Left ventricle myocardium inferior (tissue), 1 donor: ENCODE measurements around the gene CLSTN2. TPM values are rescaled to one million over a fixed set of nuclear protein-coding genes. Genes with fewer than 3 reads are reported as not detected.

ENCODE experiments used
- DNase-seq: peaks from one replicate; pipeline ENCODE4 v3.0.0-alpha.2; 2020
- H3K27ac ChIP-seq: fragments of 200-600 bp; replicated peaks from 2 replicates; pipeline ENCODE4 v1.8.0; 2021
- H3K27me3 ChIP-seq: fragments of 200-600 bp; 2 replicates; pipeline ENCODE4 v1.8.0; 2021; ENCODE audit warnings: low read depth
- H3K36me3 ChIP-seq: fragments of 200-600 bp; 2 replicates; pipeline ENCODE4 v1.8.0; 2021
- H3K4me1 ChIP-seq: fragments of 200-600 bp; 2 replicates; pipeline ENCODE4 v1.8.0; 2021
- H3K4me3 ChIP-seq: fragments of 200-600 bp; 2 replicates; pipeline ENCODE4 v1.8.0; 2021; ENCODE audit warnings: mild to moderate bottlenecking, moderate library complexity
- H3K9me3 ChIP-seq: fragments of 200-600 bp; replicated peaks from 2 replicates; pipeline ENCODE4 v1.8.0; 2021
- intact Hi-C: fragments of 100-400 bp; cut with micrococcal nuclease; formaldehyde crosslinking; loops from one replicate; pipeline ENCODE4 v1.11.0; 2022
- total RNA-seq: library from RNA; stranded (reverse); fragmentation: NEBNext Ultra II Directional; extraction: Animal tissue kit (Norgen Biotek cat#: 25700); gene quantifications from one replicate; pipeline ENCODE4 v1.2.1, GENCODE V29; 2021
- TF ChIP-seq, protein P1 (sequence below): fragments of 200-600 bp; IDR thresholded peaks from 2 replicates; pipeline ENCODE4 v1.8.0; 2021; ENCODE audit warnings: antibody characterized with exemption, mild to moderate bottlenecking, borderline replicate concordance
- donor health status: DM: no; HTN: yes; CAD: no; lungs with severe emphysema.

The CLSTN2 gene
- total RNA-seq, 1 donor from 2014 or later: 7.0 TPM

DNA sequence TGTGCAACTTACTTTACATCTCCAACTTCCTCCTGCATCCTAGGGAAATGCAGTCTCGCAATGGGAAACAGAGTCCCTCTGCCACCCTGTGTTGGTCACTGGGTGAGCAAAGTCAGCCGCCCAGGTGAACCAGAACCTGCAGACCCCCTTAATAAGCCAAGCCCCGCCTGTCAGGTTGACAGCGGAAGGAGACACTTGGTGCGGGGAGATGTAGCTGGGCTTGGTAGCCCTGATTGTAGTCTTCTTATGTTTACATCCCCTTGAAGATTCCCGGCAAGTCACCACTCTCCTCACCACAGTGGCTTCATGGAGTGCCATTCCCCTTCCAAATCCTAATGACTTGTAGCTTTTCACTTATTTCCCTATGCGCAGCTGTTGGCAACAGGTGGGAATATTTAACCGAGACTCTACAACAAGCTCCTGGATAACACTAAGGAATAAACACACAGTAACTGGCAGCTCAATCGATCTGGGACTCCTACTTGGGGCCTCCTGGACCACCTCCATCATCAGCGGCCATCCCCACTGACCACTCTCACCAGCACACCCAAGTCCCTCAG is 17.7 kb upstream of the CLSTN2 start:
- TF ChIP-seq, protein P1, sequence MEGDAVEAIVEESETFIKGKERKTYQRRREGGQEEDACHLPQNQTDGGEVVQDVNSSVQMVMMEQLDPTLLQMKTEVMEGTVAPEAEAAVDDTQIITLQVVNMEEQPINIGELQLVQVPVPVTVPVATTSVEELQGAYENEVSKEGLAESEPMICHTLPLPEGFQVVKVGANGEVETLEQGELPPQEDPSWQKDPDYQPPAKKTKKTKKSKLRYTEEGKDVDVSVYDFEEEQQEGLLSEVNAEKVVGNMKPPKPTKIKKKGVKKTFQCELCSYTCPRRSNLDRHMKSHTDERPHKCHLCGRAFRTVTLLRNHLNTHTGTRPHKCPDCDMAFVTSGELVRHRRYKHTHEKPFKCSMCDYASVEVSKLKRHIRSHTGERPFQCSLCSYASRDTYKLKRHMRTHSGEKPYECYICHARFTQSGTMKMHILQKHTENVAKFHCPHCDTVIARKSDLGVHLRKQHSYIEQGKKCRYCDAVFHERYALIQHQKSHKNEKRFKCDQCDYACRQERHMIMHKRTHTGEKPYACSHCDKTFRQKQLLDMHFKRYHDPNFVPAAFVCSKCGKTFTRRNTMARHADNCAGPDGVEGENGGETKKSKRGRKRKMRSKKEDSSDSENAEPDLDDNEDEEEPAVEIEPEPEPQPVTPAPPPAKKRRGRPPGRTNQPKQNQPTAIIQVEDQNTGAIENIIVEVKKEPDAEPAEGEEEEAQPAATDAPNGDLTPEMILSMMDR: no peak
- Histone ChIP-seq H3K9me3 (no peaks in the 10 kb centered on the region), H3K27ac (no peak overlapping the region)

DNA sequence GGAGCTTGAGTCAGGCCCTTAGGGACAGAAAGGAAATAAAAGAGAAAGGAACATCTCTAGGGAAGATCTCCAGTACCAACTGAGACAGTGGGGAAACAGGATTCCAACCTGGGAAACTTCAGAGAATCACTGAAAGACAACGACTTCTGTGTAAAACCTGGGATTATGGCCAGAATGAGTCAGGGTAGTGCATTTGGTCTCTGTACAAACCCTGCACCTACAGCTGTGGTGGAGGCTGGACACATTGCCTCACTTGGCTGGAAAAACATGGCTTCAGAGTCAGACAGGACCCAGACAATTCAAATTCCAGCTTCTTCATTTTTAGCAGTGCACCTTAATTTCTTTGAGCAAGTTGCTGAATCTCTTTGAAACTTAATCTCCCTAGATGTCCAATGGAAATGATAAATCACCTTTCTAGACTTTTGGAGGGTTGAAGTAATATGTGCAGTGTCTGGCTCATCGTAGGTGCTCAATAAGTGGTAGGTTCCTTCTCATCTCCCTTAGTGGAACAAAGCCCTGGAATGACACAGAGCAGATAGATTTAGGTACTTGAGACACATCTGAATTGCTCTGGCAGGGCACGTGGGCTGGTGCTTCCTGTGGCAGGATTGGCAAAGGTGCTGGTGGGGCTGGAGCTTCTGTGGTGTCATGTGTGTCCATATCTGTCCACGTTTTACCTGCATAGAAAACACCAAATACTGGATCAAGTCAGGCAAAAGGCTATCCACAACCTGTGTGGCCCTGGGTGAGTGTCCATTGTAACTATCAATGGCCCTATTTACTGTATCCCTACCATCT is 6.1 kb upstream of the CLSTN2 start:
- no peaks in the 10 kb centered on the region for H3K9me3 ChIP-seq
- peaks cover 35% of the 10 kb centered on the region for H3K27me3 ChIP-seq
- no peak overlapping the region for H3K4me3 ChIP-seq
- no peak for DNase-seq
- H3K36me3 ChIP-seq: no peaks in the 10 kb centered on the region
- TF ChIP-seq, protein P1: no peak
- H3K27ac ChIP-seq: no peak overlapping the region
- intact Hi-C loops: no loop called here
- H3K4me1 ChIP-seq: no peaks in the 10 kb centered on the region

More for the DNA sequence above, 17.7 kb upstream of the CLSTN2 start:
- H3K27me3 ChIP-seq: peaks cover 7% of the 10 kb centered on the region
- intact Hi-C loops: no loop called here
- no peak overlapping the region for H3K4me3 ChIP-seq
- DNase-seq: no peak
- no peaks in the 10 kb centered on the region for H3K4me1 ChIP-seq
- no peaks in the 10 kb centered on the region for H3K36me3 ChIP-seq

DNA sequence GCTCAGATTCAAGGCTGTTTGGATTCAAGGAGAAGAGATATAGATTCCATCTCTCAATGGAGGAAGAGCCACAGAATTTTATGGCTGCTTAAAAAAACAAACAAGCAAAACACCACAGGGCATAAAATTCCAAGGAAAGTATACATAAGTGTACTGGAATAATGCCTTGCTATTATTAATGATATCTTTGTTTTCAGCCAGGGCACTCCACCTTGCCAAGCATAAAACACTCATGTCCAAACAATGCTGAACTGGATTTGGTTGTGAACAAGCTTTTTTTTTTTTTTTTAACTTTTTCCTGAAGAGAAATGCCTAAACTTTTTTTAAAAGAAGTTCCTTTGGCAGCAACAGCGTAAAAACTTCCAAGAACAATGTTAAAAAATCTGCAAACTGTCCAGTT is 4.8 kb upstream of the CLSTN2 start:
- no peak overlapping the region for H3K27ac ChIP-seq
- H3K4me1 ChIP-seq: peaks cover 11% of the 10 kb centered on the region
- no peaks in the 10 kb centered on the region for H3K9me3 ChIP-seq
- no peaks in the 10 kb centered on the region for H3K36me3 ChIP-seq
- no peak overlapping the region for H3K4me3 ChIP-seq
- peaks cover 48% of the 10 kb centered on the region for H3K27me3 ChIP-seq
- TF ChIP-seq, protein P1: no peak
- intact Hi-C loops: no loop called here
- DNase-seq: no peak

DNA sequence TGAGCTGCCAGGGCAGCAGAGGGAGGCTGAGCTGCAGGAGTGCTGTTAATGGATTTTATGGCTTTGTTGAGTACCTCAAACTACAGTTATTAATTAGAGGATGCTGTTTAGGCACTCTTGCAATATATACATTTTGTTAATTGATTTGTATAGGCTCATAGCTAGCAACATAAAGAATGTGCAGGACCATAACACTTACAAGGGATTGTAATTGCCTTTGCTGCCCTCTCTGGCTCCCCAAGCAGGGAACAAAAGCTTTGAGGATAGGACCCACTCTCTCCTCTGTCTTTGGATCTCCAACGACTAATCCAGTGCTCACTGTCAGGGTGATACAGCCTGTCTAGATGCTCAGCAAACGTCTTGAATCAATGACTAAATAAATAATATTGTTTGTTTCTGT is 1.2 kb upstream of the CLSTN2 start:
- DNase-seq: no peak
- H3K36me3 ChIP-seq: no peaks in the 10 kb centered on the region
- peaks cover 43% of the 10 kb centered on the region for H3K4me1 ChIP-seq
- H3K27ac ChIP-seq: no peak overlapping the region
- peaks cover 58% of the 10 kb centered on the region for H3K27me3 ChIP-seq
- TF ChIP-seq, protein P1: no peak
- no peaks in the 10 kb centered on the region for H3K9me3 ChIP-seq
- intact Hi-C loops: no loop called here
- no peak overlapping the region for H3K4me3 ChIP-seq

DNA sequence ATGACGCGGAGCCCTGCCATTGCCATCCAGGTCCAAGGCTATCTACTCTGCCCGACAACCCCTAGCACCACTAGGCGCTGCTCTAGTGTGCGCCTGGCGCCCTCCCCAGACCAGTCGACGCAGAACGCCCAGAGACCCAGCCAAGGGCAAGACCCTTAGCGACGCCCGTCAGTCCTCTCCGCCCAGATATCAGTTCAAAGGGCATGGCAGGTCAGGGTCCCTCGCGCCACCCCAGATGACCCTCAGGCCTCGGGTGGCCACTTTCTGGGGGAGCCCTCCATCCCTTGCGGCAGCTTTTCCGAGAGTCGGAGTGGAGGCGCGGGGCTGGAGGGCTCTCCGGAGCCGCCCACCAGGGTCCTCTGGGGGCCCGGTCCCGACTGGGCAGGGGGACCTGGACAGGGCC is 371 bp upstream of the CLSTN2 start:
- TF ChIP-seq, protein P1: peak; percentile 53
- Histone ChIP-seq H3K27ac (peak overlapping the region; percentile 61), H3K4me1 (peaks cover 43% of the 10 kb centered on the region), H3K36me3 (no peaks in the 10 kb centered on the region), H3K9me3 (no peaks in the 10 kb centered on the region), H3K27me3 (peaks cover 58% of the 10 kb centered on the region), H3K4me3 (peak overlapping the region; percentile 73)
- intact Hi-C loops: no loop called here
- DNase-seq: peak; percentile 69
